IMR-90 (cell line): ENCODE results near the gene INO80B. TPM values are rescaled to one million over a fixed set of nuclear protein-coding genes. Genes with fewer than 3 reads are reported as not detected.
"Not testable (repeated sequence)": the region's sequence is repeated elsewhere in the genome, so short reads cannot be mapped to it uniquely, and the experiment has no call there.

Source experiments
- ATAC-seq: fragments of 200-7000 bp; cut with Tn5 transposase; 2 replicates; pipeline ENCODE4 v1.9.1; 2020; ENCODE audit warnings: low read depth, mild to moderate bottlenecking, moderate library complexity
- BruUV-seq: library from RNA; stranded (reverse); fragments of 400-500 nt; replicated peaks from 2 replicates; lab custom pipeline; 2021; lab: Mats Ljungman, UMichigan
- CTCF ChIA-PET: fragments of 300-600 bp; formaldehyde crosslinking; extraction: SDS; loops from one replicate; lab custom pipeline; 2021; ENCODE audit warnings: antibody characterized with exemption; lab: Yijun Ruan, JAX
- POLR2A ChIA-PET: fragments of 300-600 bp; sonication (Branson Sonifier 250); formaldehyde crosslinking; loops from one replicate; lab custom pipeline; 2022; ENCODE audit warnings: antibody characterized with exemption; ENCODE audit not compliant: unreplicated experiment; lab: Charles Lee
- DNase-seq: peaks from one replicate; pipeline ENCODE4 v3.0.0; 2013
- H2AFZ ChIP-seq: replicated peaks from 2 replicates; pipeline ENCODE3; 2013; ENCODE audit warnings: low read length, mild to moderate bottlenecking; ENCODE audit not compliant: poor library complexity
- H2AK5ac ChIP-seq: 2 replicates; pipeline ENCODE4 v1.6.1; 2013; ENCODE audit warnings: low read depth, low read length, inconsistent platforms
- H2AK9ac ChIP-seq: replicated peaks from 2 replicates; pipeline ENCODE3; 2013; ENCODE audit warnings: mild to moderate bottlenecking, low read depth, low read length, moderate library complexity; ENCODE audit not compliant: poor library complexity
- H2BK120ac ChIP-seq: 2 replicates; pipeline ENCODE4 v1.6.1; 2013; ENCODE audit warnings: low read depth, low read length, inconsistent platforms
- H2BK15ac ChIP-seq: 3 replicates; pipeline ENCODE4 v1.6.1; 2013; ENCODE audit warnings: low read depth, low read length, inconsistent platforms
- H2BK20ac ChIP-seq: 2 replicates; pipeline ENCODE4 v1.6.1; 2013; ENCODE audit warnings: low read depth, mild to moderate bottlenecking, inconsistent platforms, low read length, moderate library complexity
- H2BK5ac ChIP-seq: 2 replicates; pipeline ENCODE4 v1.6.1; 2013; ENCODE audit warnings: mild to moderate bottlenecking, low read depth, low read length, inconsistent platforms; ENCODE audit not compliant: poor library complexity, severe bottlenecking
- H3K14ac ChIP-seq: replicated peaks from 2 replicates; pipeline ENCODE4 v1.6.1; 2013; ENCODE audit warnings: low read depth, low read length, inconsistent platforms
- H3K18ac ChIP-seq: 2 replicates; pipeline ENCODE4 v1.6.1; 2013; ENCODE audit warnings: low read depth, low read length, control low read depth
- H3K23ac ChIP-seq: 2 replicates; pipeline ENCODE4 v1.6.1; 2013; ENCODE audit warnings: low read depth, low read length, inconsistent platforms
- H3K27ac ChIP-seq: 2 replicates; pipeline ENCODE4 v1.5.1; 2013; ENCODE audit warnings: mild to moderate bottlenecking, control low read depth, low read length; ENCODE audit not compliant: insufficient read depth
- H3K27me3 ChIP-seq: 2 replicates; pipeline ENCODE4 v1.6.1; 2013; ENCODE audit warnings: low read length; ENCODE audit not compliant: control insufficient read depth, insufficient read depth
- H3K36me3 ChIP-seq: 2 replicates; pipeline ENCODE4 v1.6.1; 2013; ENCODE audit warnings: low read length, mixed read lengths; ENCODE audit not compliant: control insufficient read depth, insufficient read depth
- H3K4ac ChIP-seq: 2 replicates; pipeline ENCODE4 v1.6.1; 2013; ENCODE audit warnings: low read depth, low read length, inconsistent platforms
- H3K4me1 ChIP-seq: 2 replicates; pipeline ENCODE4 v1.6.1; 2013; ENCODE audit warnings: low read length, mixed read lengths; ENCODE audit not compliant: control insufficient read depth, insufficient read depth
- H3K4me2 ChIP-seq: 2 replicates; pipeline ENCODE4 v1.6.1; 2013; ENCODE audit warnings: low read depth, mild to moderate bottlenecking, control low read depth, low read length, moderate library complexity
- H3K4me3 ChIP-seq: 2 replicates; pipeline ENCODE4 v1.5.1; 2013; ENCODE audit warnings: low read depth, mild to moderate bottlenecking, control low read depth, low read length, moderate library complexity; ENCODE audit not compliant: insufficient read depth
- H3K56ac ChIP-seq: 2 replicates; pipeline ENCODE4 v1.6.1; 2013; ENCODE audit warnings: low read length, inconsistent platforms; ENCODE audit not compliant: insufficient read depth; ENCODE audit errors: extremely low read depth
- H3K79me1 ChIP-seq, 2 experiments: 2 replicates each; pipeline ENCODE4 v1.6.1; 2013; ENCODE audit warnings: low read length in 2 of 2, inconsistent platforms in 1 of 2, low read depth in 1 of 2
- H3K9ac ChIP-seq: 2 replicates; pipeline ENCODE4 v1.6.1; 2013; ENCODE audit warnings: low read depth, low read length, control low read depth
- H3K9me1 ChIP-seq: 2 replicates; pipeline ENCODE4 v1.6.1; 2013; ENCODE audit warnings: low read length, inconsistent platforms; ENCODE audit not compliant: insufficient read depth
- H3K9me3 ChIP-seq: 2 replicates; pipeline ENCODE4 v1.6.1; 2013; ENCODE audit warnings: low read length; ENCODE audit not compliant: control insufficient read depth, insufficient read depth
- H4K20me1 ChIP-seq: 2 replicates; pipeline ENCODE4 v1.6.1; 2013; ENCODE audit warnings: low read length, inconsistent platforms; ENCODE audit not compliant: insufficient read depth
- H4K5ac ChIP-seq: 2 replicates; pipeline ENCODE4 v1.6.1; 2013; ENCODE audit warnings: mild to moderate bottlenecking, low read depth, low read length, control low read depth
- H4K8ac ChIP-seq, 2 experiments: 2 replicates each; pipeline ENCODE4 v1.6.1; 2013; ENCODE audit warnings: low read depth in 2 of 2, low read length in 2 of 2, control low read depth in 1 of 2, inconsistent platforms in 1 of 2
- H4K91ac ChIP-seq: 2 replicates; pipeline ENCODE4 v1.6.1; 2013; ENCODE audit warnings: low read depth, low read length, inconsistent platforms; ENCODE audit not compliant: insufficient read depth
- WGBS, 2 experiments: methylation state at CpG; one replicate each; pipeline versions ENCODE4 v1.1.5 to v1.1.7; 2013; ENCODE audit warnings: missing lambda C conversion rate in 2 of 2; ENCODE audit not compliant: insufficient read length in 1 of 2; ENCODE audit errors: extremely low coverage in 2 of 2; 5-methylcytosine and 5-hydroxymethylcytosine counted together
- dilution Hi-C: fragments of 300-500 bp; cut with HindIII; formaldehyde crosslinking; loops from one replicate; pipeline ENCODE4 v1.14.3; 2018; ENCODE audit warnings: low sequenced_read_pairs; ENCODE audit not compliant: unreplicated experiment
- in situ Hi-C: fragments of 300-500 bp; cut with MboI; formaldehyde crosslinking; loops from 3 replicates; pipeline ENCODE4 v1.14.3; 2019; ENCODE audit warnings: low sequenced_read_pairs, inconsistent platforms, mixed read lengths
- intact Hi-C: fragments of 100-400 bp; cut with micrococcal nuclease; formaldehyde crosslinking; loops from 2 replicates; pipeline ENCODE4 v1.10.0; 2022
- polyA plus RNA-seq, 3 experiments: library from polyadenylated mRNA; depleted of rRNA; stranded (reverse); fragments of >200 nt; gene quantifications; 2 replicates each; pipeline ENCODE4 v1.2.3, GENCODE V29; 2012; ENCODE audit warnings: low replicate concordance in 1 of 3
- total RNA-seq: library from RNA; depleted of rRNA; stranded (reverse); fragments of >200 nt; gene quantifications from 2 replicates; pipeline ENCODE4 v1.2.3, GENCODE V29; 2012

INO80B gene
- total and polyA plus RNA-seq, 2 of the 4 experiments (the other 2 are of a cell fraction): 4.5 to 10.5 TPM

GRCh38 chr2:74459503-74460118 lies 4.7 kb downstream of the INO80B start:
- in situ Hi-C loops, ATAC-seq, POLR2A ChIA-PET: not testable (repeated sequence)

GRCh38 chr2:74460187-74460586 lies 5.3 kb downstream of the INO80B start:
- H3K4me2 ChIP-seq, ATAC-seq, H3K4ac ChIP-seq, H2BK5ac ChIP-seq, H2AK9ac ChIP-seq, POLR2A ChIA-PET, H2BK15ac ChIP-seq, H3K14ac ChIP-seq, H4K91ac ChIP-seq, H2AK5ac ChIP-seq, H3K4me3 ChIP-seq, H4K5ac ChIP-seq, H3K56ac ChIP-seq, H3K27me3 ChIP-seq, H3K18ac ChIP-seq, intact Hi-C loops, H4K8ac ChIP-seq, in situ Hi-C loops, H3K9ac ChIP-seq, CTCF ChIA-PET, H2BK120ac ChIP-seq, H4K20me1 ChIP-seq, H2AFZ ChIP-seq, H2BK20ac ChIP-seq, dilution Hi-C loops, H3K9me3 ChIP-seq, DNase-seq, H3K9me1 ChIP-seq, H3K27ac ChIP-seq, H3K23ac ChIP-seq: not testable (repeated sequence)
- H3K4me1 ChIP-seq: peaks cover 13% of the 10 kb centered on the region
- peaks cover 18 to 61% of the 10 kb centered on the region in 2 experiments for H3K79me1 ChIP-seq
- H3K36me3 ChIP-seq: peaks cover 21% of the 10 kb centered on the region
- WGBS, 2 experiments: 90% methylated on average over 2 of the region's 10 CpGs; no CpG with 5 or more reads in 1 of the 2 experiments
- BruUV-seq: TSS peak; percentile 79

More at GRCh38 chr2:74459503-74460118, 4.7 kb downstream of the INO80B start:
- H4K20me1 ChIP-seq, H3K27ac ChIP-seq, dilution Hi-C loops, H3K9me1 ChIP-seq, H3K18ac ChIP-seq, H4K91ac ChIP-seq, BruUV-seq, H3K14ac ChIP-seq, H3K9me3 ChIP-seq, intact Hi-C loops, H2BK15ac ChIP-seq, H2AFZ ChIP-seq, H2BK120ac ChIP-seq, H3K27me3 ChIP-seq, H3K4me3 ChIP-seq, DNase-seq, H2BK5ac ChIP-seq, H2BK20ac ChIP-seq, CTCF ChIA-PET, H3K56ac ChIP-seq: not testable (repeated sequence)
- H4K5ac ChIP-seq: peak overlapping the region; percentile 11; the same call in 1 of the 2 replicates
- WGBS, 2 experiments: 93% methylated on average over 9 of the region's 13 CpGs; no CpG with 5 or more reads in 1 of the 2 experiments
- peak overlapping the region; percentile 43; the same call in 1 of the 2 replicates for H3K4ac ChIP-seq
- 0 out of 2 replicates have a peak overlapping the region, but pooled peaks have one; percentile 13 for H3K9ac ChIP-seq
- H3K23ac ChIP-seq: peak overlapping the region; percentile 12; the same call in 1 of the 2 replicates
- peaks cover 13% of the 10 kb centered on the region for H3K4me1 ChIP-seq
- H2AK5ac ChIP-seq: peak overlapping the region; percentile 62; the same call in 1 of the 2 replicates
- H4K8ac ChIP-seq: peak overlapping the region in 1 of 2 experiments; percentile 95; a peak in 1 of 4 replicates
- H2AK9ac ChIP-seq: peak overlapping the region; percentile 44
- H3K36me3 ChIP-seq: peaks cover 21% of the 10 kb centered on the region
- H3K79me1 ChIP-seq: peaks cover 18 to 60% of the 10 kb centered on the region in 2 experiments
- H3K4me2 ChIP-seq: peak overlapping the region; percentile 31; the same call in 1 of the 2 replicates
